Stimulated activated CD8-positive, alpha-beta memory T cell treated with anti-CD3 and anti-CD28 coated beads, Interleukin-15, amount 100 ng/mL, for 24 hours (primary cell): ENCODE data around the gene RHPN2.

Source experiments
- DNase-seq: peaks from one replicate; pipeline ENCODE4 v3.0.0-alpha.2; 2020; ENCODE audit warnings: low read depth

The RHPN2 gene

GRCh38 chr19:33064792-33065550 is at the start of gene RHPN2:
TSS of gene RHPN2 (minus strand) at chr19:33064888. CDS start at chr19:33064852, 36 bp downstream.
- DNase-seq, result peak; percentile 26

- DNase-seq, result no peak
Observed at GRCh38 chr19:33114312-33114711, 49.6 kb upstream of the RHPN2 start.

GRCh38 chr19:33111587-33111986 is 46.9 kb upstream of the RHPN2 start:
- no peak for DNase-seq

GRCh38 chr19:33110137-33110910 is 45.6 kb upstream of the RHPN2 start:
- no peak for DNase-seq

- no peak for DNase-seq
Observed at GRCh38 chr19:33108161-33108560, 43.5 kb upstream of the RHPN2 start.

- no peak for DNase-seq
Observed at GRCh38 chr19:33102893-33103292, 38.2 kb upstream of the RHPN2 start.

- DNase-seq, result no peak
Observed at GRCh38 chr19:33100894-33101644, 36.4 kb upstream of the RHPN2 start.

DNA sequence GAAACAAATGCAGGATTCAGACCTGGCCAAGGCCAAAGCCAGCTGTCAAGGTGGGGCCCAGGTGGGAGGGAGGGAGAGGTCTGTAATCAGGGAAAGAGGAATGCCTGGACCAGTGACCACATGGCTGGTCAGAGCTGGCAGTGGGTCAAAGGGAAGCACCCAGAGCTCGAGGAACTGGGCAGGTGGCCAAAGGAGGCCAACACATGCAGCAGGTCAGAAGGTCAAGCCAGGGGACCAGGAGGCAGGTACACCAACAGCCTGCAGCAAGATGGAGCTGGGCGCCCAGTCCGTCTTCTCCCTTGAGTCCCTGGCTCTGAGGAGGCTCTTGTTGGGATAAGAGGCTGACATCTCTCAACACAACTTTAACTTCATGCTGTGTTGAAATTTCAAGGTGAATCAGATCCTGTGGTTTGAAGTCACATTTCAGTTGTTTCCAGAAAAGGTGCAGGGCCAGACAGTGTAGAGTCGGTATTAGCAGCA is 33.4 kb upstream of the RHPN2 start:
- no peak for DNase-seq

DNA sequence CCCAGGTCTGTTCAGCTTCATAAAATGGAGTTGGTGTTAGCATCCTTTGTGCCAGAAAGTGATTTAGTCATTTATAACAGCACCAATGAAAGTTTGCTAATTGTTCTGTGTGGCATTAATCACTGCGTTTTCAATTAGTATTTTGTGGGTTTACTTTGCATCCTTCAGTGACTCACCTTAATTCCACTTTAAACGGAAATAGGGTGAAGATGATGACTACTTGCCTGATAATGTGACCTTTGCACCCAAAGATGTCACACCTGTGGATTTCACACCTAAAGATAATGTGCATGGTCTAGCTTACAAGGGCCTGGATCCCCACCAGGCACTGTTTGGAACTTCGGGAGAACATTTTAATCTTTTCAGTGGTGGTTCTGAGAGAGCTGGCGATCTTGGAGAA is 31.3 kb upstream of the RHPN2 start:
- no peak for DNase-seq

- no peak for DNase-seq
Observed at GRCh38 chr19:33094436-33095067, 29.9 kb upstream of the RHPN2 start.

GRCh38 chr19:33093420-33094210 is 28.9 kb upstream of the RHPN2 start:
- no peak for DNase-seq

GRCh38 chr19:33090179-33090578 is 25.5 kb upstream of the RHPN2 start:
- no peak for DNase-seq

GRCh38 chr19:33089010-33089409 is 24.3 kb upstream of the RHPN2 start:
- no peak for DNase-seq

DNA sequence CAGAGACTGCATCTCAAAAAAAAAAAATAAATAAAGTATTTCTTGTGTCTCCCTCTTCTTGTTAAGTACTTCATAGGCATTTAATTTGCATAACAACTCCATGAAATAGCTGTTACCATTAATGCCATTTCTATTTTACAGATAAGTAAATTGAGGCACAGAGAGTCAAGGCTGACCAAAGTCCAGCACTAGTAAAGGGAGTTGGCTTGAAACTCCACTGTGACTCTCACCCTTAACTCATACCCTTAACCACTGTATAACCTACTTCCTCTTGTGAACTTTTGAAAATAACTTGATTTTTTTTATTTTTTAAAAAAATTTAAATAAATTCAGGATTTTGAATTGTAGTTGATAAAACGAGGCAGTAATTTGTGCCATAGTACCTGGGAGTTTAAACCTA is 22.3 kb upstream of the RHPN2 start:
- DNase-seq, result no peak

DNA sequence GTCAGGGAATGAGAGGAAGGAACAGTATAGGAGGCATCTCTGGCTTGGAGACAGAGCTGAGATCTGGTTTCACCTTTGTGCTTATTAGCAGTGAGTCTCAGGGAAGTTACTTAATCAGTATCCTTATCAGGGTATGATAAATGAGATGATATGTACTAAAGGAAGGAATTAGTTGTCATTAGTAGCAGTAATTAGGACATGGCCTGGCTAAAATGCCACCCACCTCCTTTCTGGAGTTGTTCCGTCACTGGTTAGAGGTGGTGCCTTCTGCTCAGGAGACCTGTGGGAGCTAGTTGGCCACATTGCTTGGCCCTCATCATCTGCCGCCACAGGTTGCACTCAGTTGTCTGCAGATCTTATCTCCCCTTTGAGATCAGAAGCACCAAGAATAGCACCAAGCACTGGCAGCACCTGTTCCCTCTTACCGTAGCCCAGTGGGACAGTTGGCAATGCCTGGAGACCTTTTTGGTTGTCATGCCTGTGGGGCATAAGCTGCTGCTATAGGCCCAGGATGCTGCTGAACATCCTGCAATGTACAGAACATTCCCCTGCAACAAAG is 21.0 kb upstream of the RHPN2 start:
- DNase-seq, result no peak

- DNase-seq, result peak; percentile 71
Observed at GRCh38 chr19:33080761-33081681, 16.3 kb upstream of the RHPN2 start, which contains the start of gene GPATCH1. TSS of gene GPATCH1 (plus strand) at chr19:33081181. CDS start at chr19:33081194, 13 bp downstream.

- no peak for DNase-seq
Observed at GRCh38 chr19:33075519-33075918, 10.8 kb upstream of the RHPN2 start.

GRCh38 chr19:33071887-33072286 is 7.2 kb upstream of the RHPN2 start:
- DNase-seq, result no peak

DNA sequence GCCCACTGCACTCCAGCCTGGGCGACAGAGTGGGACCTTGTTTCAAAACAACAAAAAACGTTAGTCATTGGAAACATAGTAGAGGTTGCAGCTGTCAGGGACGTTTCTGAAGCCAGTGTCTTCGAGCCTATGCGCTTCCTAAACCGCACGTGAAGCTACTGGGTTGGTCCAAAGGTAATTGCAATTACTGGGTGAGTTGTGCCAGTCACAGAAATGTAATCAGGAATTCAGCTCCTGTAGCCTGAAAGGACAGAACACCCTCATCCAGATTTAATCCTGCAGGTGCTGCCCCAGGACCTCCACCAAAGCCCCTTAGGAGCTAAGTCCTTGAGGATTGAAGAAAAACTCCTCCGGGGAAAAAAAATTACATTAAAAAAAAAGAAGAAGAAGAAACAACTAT is 2.4 kb upstream of the RHPN2 start:
- DNase-seq, result no peak

GRCh38 chr19:33066543-33066942 is 1.9 kb upstream of the RHPN2 start:
- no peak for DNase-seq
